Osteoblast (primary cell): ENCODE data around the gene SUCNR1. TPM values are rescaled to one million over a fixed set of nuclear protein-coding genes. Genes with fewer than 3 reads are reported as not detected.

ENCODE experiments used
- DNase-seq: peaks from one replicate; pipeline ENCODE4 v3.0.0; 2011; ENCODE audit warnings: low spot score, mixed read lengths; ENCODE audit not compliant: insufficient read length; ENCODE audit errors: missing footprints
- H2AFZ ChIP-seq: 2 replicates; pipeline ENCODE4 v1.6.0; 2011; ENCODE audit warnings: mild to moderate bottlenecking, low read length
- H3K27ac ChIP-seq: 2 replicates; pipeline ENCODE4 v1.5.1; 2011; ENCODE audit warnings: mild to moderate bottlenecking, low read depth, low read length, moderate library complexity
- H3K27me3 ChIP-seq: 2 replicates; pipeline ENCODE4 v1.6.0; 2012; ENCODE audit warnings: mild to moderate bottlenecking, control low read depth, inconsistent platforms, low read length, moderate library complexity; ENCODE audit not compliant: insufficient read depth
- H3K36me3 ChIP-seq: 2 replicates; pipeline ENCODE4 v1.5.1; 2011; ENCODE audit warnings: mild to moderate bottlenecking, low read length, control low read depth, moderate library complexity; ENCODE audit not compliant: insufficient read depth
- H3K4me1 ChIP-seq: 2 replicates; pipeline ENCODE4 v1.5.1; 2011; ENCODE audit warnings: mild to moderate bottlenecking, low read length, control low read depth, moderate library complexity; ENCODE audit not compliant: insufficient read depth
- H3K4me2 ChIP-seq: 2 replicates; pipeline ENCODE4 v1.6.0; 2011; ENCODE audit warnings: mild to moderate bottlenecking, low read length; ENCODE audit not compliant: insufficient read depth
- H3K4me3 ChIP-seq: fragments of 200-600 bp; sonication (generic); 3 replicates; pipeline ENCODE4 v1.5.1; 2012; ENCODE audit warnings: mild to moderate bottlenecking, low read length, inconsistent platforms; ENCODE audit not compliant: insufficient read depth
- H3K79me2 ChIP-seq: 2 replicates; pipeline ENCODE4 v1.6.0; 2012; ENCODE audit warnings: mild to moderate bottlenecking, low read length, control low read depth, inconsistent platforms; ENCODE audit not compliant: insufficient read depth
- H3K9me3 ChIP-seq: 2 replicates; pipeline ENCODE4 v1.5.1; 2011; ENCODE audit warnings: low read depth, low read length, control low read depth
- H4K20me1 ChIP-seq: 2 replicates; pipeline ENCODE4 v1.6.0; 2012; ENCODE audit warnings: mild to moderate bottlenecking, low read length, control low read depth; ENCODE audit not compliant: insufficient read depth
- total RNA-seq: library from RNA; depleted of rRNA; stranded (reverse); fragments of >200 nt; gene quantifications from 2 replicates; pipeline ENCODE4 v1.2.3, GENCODE V29; 2012
- TF ChIP-seq, protein P1 (sequence below): IDR thresholded peaks from 2 replicates; pipeline ENCODE4 v1.5.1; 2011; ENCODE audit warnings: mild to moderate bottlenecking, low read depth, low read length, moderate library complexity; ENCODE audit errors: extremely low read depth

The SUCNR1 gene
- total RNA-seq, 1 donor: under 0.01 TPM

DNA sequence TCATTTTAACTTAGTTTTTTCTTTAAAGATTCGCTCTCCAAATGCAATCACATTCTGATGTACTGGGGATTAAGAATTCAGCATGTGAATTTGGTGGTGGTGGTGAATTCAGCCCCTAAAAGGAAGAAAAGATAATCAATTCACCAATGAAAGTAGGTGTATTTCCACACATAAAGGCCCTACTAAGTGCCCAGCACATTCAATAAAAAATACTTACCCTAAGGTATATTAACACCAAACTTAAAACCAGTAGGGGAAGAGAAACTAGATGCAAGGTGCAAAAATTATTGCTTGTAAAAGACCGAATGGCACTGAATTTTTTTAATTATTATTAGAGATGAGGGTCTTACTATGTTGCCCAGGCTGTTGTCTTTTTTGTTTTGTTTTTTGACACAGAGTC, 16.8 kb upstream of the SUCNR1 start:
- H3K9me3 ChIP-seq: no peaks in the 10 kb centered on the region
- no peak overlapping the region for H2AFZ ChIP-seq
- H4K20me1 ChIP-seq: no peaks in the 10 kb centered on the region
- no peaks in the 10 kb centered on the region for H3K4me1 ChIP-seq
- H3K36me3 ChIP-seq: no peaks in the 10 kb centered on the region
- no peak overlapping the region for H3K4me3 ChIP-seq
- TF ChIP-seq, protein P1, sequence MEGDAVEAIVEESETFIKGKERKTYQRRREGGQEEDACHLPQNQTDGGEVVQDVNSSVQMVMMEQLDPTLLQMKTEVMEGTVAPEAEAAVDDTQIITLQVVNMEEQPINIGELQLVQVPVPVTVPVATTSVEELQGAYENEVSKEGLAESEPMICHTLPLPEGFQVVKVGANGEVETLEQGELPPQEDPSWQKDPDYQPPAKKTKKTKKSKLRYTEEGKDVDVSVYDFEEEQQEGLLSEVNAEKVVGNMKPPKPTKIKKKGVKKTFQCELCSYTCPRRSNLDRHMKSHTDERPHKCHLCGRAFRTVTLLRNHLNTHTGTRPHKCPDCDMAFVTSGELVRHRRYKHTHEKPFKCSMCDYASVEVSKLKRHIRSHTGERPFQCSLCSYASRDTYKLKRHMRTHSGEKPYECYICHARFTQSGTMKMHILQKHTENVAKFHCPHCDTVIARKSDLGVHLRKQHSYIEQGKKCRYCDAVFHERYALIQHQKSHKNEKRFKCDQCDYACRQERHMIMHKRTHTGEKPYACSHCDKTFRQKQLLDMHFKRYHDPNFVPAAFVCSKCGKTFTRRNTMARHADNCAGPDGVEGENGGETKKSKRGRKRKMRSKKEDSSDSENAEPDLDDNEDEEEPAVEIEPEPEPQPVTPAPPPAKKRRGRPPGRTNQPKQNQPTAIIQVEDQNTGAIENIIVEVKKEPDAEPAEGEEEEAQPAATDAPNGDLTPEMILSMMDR: no peak
- H3K27ac ChIP-seq: no peak overlapping the region
- no peaks in the 10 kb centered on the region for H3K79me2 ChIP-seq
- no peak for DNase-seq
- no peaks in the 10 kb centered on the region for H3K27me3 ChIP-seq
- no peak overlapping the region for H3K4me2 ChIP-seq

- H3K4me1 ChIP-seq: peaks cover 14% of the 10 kb centered on the region
- no peaks in the 10 kb centered on the region for H3K27me3 ChIP-seq
- H4K20me1 ChIP-seq: no peaks in the 10 kb centered on the region
- no peak overlapping the region for H3K4me3 ChIP-seq
- no peaks in the 10 kb centered on the region for H3K79me2 ChIP-seq
- no peak overlapping the region for H3K4me2 ChIP-seq
- no peaks in the 10 kb centered on the region for H3K36me3 ChIP-seq
- TF ChIP-seq, protein P1: no peak
- H3K9me3 ChIP-seq: no peaks in the 10 kb centered on the region
- H3K27ac ChIP-seq: no peak overlapping the region
- H2AFZ ChIP-seq: no peak overlapping the region
- DNase-seq: no peak
These were observed 14.2 kb upstream of the SUCNR1 start for GRCh38 chr3:151859233-151859673.

DNA sequence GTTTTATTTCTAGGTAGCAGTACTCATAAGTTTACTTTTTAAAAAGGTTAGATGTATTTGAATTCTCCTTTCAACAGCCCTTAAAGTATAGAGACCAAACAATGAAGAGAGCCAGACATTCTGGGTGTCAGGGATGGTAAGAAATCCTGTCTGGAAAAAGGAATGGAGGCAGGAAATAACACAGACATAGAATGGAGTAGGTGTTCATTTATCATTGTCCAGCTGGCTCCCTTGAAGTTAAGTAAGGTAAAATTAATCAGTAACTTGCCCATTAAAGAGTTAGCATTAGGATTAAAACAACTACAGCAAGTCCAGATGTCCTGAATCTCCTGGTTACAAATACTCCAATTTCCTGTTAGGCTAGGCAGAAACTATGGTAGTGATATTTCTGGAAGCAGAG, 13.5 kb upstream of the SUCNR1 start:
- no peaks in the 10 kb centered on the region for H3K9me3 ChIP-seq
- peaks cover 20% of the 10 kb centered on the region for H3K4me1 ChIP-seq
- H3K27me3 ChIP-seq: no peaks in the 10 kb centered on the region
- DNase-seq: no peak
- no peaks in the 10 kb centered on the region for H3K79me2 ChIP-seq
- TF ChIP-seq, protein P1: no peak
- H4K20me1 ChIP-seq: no peaks in the 10 kb centered on the region
- no peak overlapping the region for H3K27ac ChIP-seq
- peak overlapping the region; percentile 16 for H2AFZ ChIP-seq
- no peak overlapping the region for H3K4me2 ChIP-seq
- H3K4me3 ChIP-seq: no peak overlapping the region
- H3K36me3 ChIP-seq: no peaks in the 10 kb centered on the region

DNA sequence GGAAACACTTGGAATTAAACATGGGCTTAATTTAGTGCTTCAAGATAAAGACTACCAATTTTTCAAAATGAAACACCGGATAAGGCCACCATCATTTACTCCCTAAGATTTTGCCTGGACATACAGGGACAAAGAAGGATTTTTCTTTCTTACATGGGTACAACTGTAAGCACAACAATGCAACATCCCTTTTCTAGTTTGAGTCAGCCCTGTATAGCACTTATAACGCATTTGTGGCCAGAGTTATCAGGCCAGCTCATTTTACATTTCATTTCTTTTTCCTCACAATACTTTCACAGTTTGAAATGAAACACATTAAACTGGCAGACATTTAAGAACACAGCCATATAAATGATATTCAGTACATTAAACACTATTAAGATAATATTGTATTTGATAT, 9.8 kb upstream of the SUCNR1 start:
- H3K36me3 ChIP-seq: no peaks in the 10 kb centered on the region
- H3K9me3 ChIP-seq: no peaks in the 10 kb centered on the region
- peaks cover 22% of the 10 kb centered on the region for H3K4me1 ChIP-seq
- no peaks in the 10 kb centered on the region for H4K20me1 ChIP-seq
- peak overlapping the region; percentile 63 for H3K27ac ChIP-seq
- H3K4me3 ChIP-seq: no peak overlapping the region
- H3K4me2 ChIP-seq: peak overlapping the region; percentile 6
- no peaks in the 10 kb centered on the region for H3K79me2 ChIP-seq
- H2AFZ ChIP-seq: peak overlapping the region; percentile 58
- H3K27me3 ChIP-seq: no peaks in the 10 kb centered on the region
- TF ChIP-seq, protein P1: no peak
- DNase-seq: no peak
